Measurements from ENCODE around the gene CDC42BPA. TPM values are rescaled to one million over a fixed set of nuclear protein-coding genes. Genes with fewer than 3 reads are reported as not detected.

Gene CDC42BPA
- total RNA-seq, 4 donors from 2014 or later, result 49.0 to 102 (median 54.2) TPM

DNA sequence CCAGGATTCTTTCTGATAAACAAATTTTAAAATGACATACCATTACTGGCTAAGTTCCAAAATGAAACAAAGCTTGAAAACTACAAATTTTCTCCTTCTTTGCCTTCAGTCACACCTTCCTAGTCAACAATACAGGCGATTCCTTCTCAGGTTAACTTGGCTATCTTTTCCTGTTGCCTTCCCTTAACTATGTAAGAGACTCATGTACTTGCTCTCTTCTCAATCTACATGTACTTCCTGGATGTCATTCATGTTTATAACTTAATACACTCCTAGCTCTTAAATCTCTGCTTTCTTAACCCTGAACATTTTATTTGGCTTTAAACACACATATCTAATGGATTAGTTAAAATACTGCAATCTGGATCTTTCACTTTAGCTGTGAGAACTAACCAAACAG lies 281.2 kb downstream of the CDC42BPA start:
- 57 to 68% methylated on average over 1 of the region's 1 CpG for WGBS, 2 donors (ENCODE audit: low coverage in 1 of 2)
- DNase-seq, result no peak
- no peak overlapping the region for H3K4me3 ChIP-seq
- TF ChIP-seq CTCF (IDR thresholded peaks at IDR 0.05) (no peak), POLR2AphosphoS5 (IDR thresholded peaks at IDR 0.05) (no peak), POLR2A (IDR thresholded peaks at IDR 0.05) (no peak), EP300 (IDR thresholded peaks at IDR 0.05; ENCODE audit: low read depth) (no peak)
- intact Hi-C loops (cut with DNase I; ENCODE audit: low total_unique reads), result no loop called here
- no peak overlapping the region for H3K27ac ChIP-seq
- in situ Hi-C loops (cut with MboI; ENCODE audit: low pct_ligation_motif_present in 1 of 4, low pct_unique_long_range_greater_than_20kb in 1 of 4, low sequenced_read_pairs in 3 of 4), result no loop called here
- peaks cover 0 to 5% (median 2%) of the 10 kb centered on the region in 4 donors for H3K4me1 ChIP-seq
- H3K36me3 ChIP-seq, result peaks cover 0 to 18% (median 4%) of the 10 kb centered on the region in 4 donors
- no peaks in the 10 kb centered on the region for H3K27me3 ChIP-seq
- H3K9me3 ChIP-seq, result no peaks in the 10 kb centered on the region

- peaks cover 0 to 18% (median 4%) of the 10 kb centered on the region in 4 donors for H3K36me3 ChIP-seq
- no peak overlapping the region for H3K4me3 ChIP-seq
- no peaks in the 10 kb centered on the region for H3K9me3 ChIP-seq
- H3K4me1 ChIP-seq, result peaks cover 0 to 5% (median 2%) of the 10 kb centered on the region in 4 donors
- no peak for TF ChIP-seq POLR2AphosphoS5 (IDR thresholded peaks at IDR 0.05)
- TF ChIP-seq EP300 (IDR thresholded peaks at IDR 0.05; ENCODE audit: low read depth), result no peak
- no peak for TF ChIP-seq CTCF (IDR thresholded peaks at IDR 0.05)
- no peak for TF ChIP-seq POLR2A (IDR thresholded peaks at IDR 0.05)
- H3K27me3 ChIP-seq, result no peaks in the 10 kb centered on the region
- in situ Hi-C loops (cut with MboI; ENCODE audit: low pct_ligation_motif_present in 1 of 4, low pct_unique_long_range_greater_than_20kb in 1 of 4, low sequenced_read_pairs in 3 of 4), result no loop called here
- intact Hi-C loops (cut with DNase I; ENCODE audit: low total_unique reads), result no loop called here
- H3K27ac ChIP-seq, result no peak overlapping the region
- WGBS, 2 donors (ENCODE audit: low coverage in 1 of 2), result 44 to 73% methylated on average over 2 of the region's 2 CpGs
- DNase-seq, result no peak
These were observed 283.0 kb downstream of the CDC42BPA start for GRCh38 chr1:227035316-227035715.

GRCh38 chr1:227033880-227034279 lies 284.4 kb downstream of the CDC42BPA start:
- Histone ChIP-seq H3K27me3 (no peaks in the 10 kb centered on the region), H3K4me3 (no peak overlapping the region), H3K9me3 (no peaks in the 10 kb centered on the region), H3K27ac (no peak overlapping the region), H3K4me1 (peaks cover 0 to 5% (median 2%) of the 10 kb centered on the region in 4 donors), H3K36me3 (peaks cover 0 to 9% (median 3%) of the 10 kb centered on the region in 4 donors)
- intact Hi-C loops (cut with DNase I; ENCODE audit: low total_unique reads), result no loop called here
- TF ChIP-seq POLR2A (IDR thresholded peaks at IDR 0.05) (no peak), POLR2AphosphoS5 (IDR thresholded peaks at IDR 0.05) (no peak)
- in situ Hi-C loops (cut with MboI; ENCODE audit: low pct_ligation_motif_present in 1 of 4, low pct_unique_long_range_greater_than_20kb in 1 of 4, low sequenced_read_pairs in 3 of 4), result no loop called here
- no peak for DNase-seq
- WGBS, 2 donors (ENCODE audit: low coverage in 1 of 2), result 65 to 72% methylated on average over 2 of the region's 2 CpGs

GRCh38 chr1:227032396-227032795 lies 285.9 kb downstream of the CDC42BPA start:
- Histone ChIP-seq H3K27me3 (no peaks in the 10 kb centered on the region), H3K4me1 (peaks cover 0 to 4% (median 2%) of the 10 kb centered on the region in 4 donors), H3K9me3 (no peaks in the 10 kb centered on the region), H3K27ac (no peak overlapping the region), H3K36me3 (peaks cover 0 to 14% (median 6%) of the 10 kb centered on the region in 4 donors), H3K4me3 (no peak overlapping the region)
- WGBS, 2 donors (ENCODE audit: low coverage in 1 of 2), result 79 to 93% methylated on average over 3 of the region's 3 CpGs
- TF ChIP-seq POLR2A (IDR thresholded peaks at IDR 0.05), result no peak
- no peak for TF ChIP-seq POLR2AphosphoS5 (IDR thresholded peaks at IDR 0.05)
- TF ChIP-seq EP300 (IDR thresholded peaks at IDR 0.05; ENCODE audit: low read depth), result no peak
- TF ChIP-seq CTCF (IDR thresholded peaks at IDR 0.05), result no peak
- intact Hi-C loops (cut with DNase I; ENCODE audit: low total_unique reads), result no loop called here
- in situ Hi-C loops (cut with MboI; ENCODE audit: low pct_ligation_motif_present in 1 of 4, low pct_unique_long_range_greater_than_20kb in 1 of 4, low sequenced_read_pairs in 3 of 4), result no loop called here
- no peak for DNase-seq

DNA sequence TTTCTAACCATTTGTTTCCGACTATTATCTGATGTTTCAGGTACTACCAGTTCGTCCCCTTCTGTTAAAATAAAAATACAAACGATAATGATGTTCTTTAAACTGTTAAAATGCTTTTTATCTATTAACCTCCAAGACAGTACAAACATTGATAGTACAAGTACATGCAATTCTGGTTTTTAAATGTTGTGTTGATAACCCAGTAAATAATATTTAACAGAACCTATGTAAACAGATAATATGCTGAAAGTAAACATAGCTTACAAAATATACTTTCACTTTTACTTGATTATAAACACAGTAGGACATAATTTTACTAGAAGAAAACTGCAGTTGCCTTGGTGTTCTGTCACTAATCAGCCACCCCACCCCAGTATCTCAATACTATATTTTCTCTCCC lies 301.3 kb downstream of the CDC42BPA start:
- Histone ChIP-seq H3K36me3 (peaks cover 0 to 19% (median 0%) of the 10 kb centered on the region in 4 donors), H3K27me3 (no peaks in the 10 kb centered on the region), H3K4me3 (no peak overlapping the region), H3K9me3 (no peaks in the 10 kb centered on the region), H3K4me1 (peaks cover 0 to 6% (median 0%) of the 10 kb centered on the region in 4 donors), H3K27ac (no peak overlapping the region)
- TF ChIP-seq CTCF (IDR thresholded peaks at IDR 0.05), result no peak
- TF ChIP-seq POLR2A (IDR thresholded peaks at IDR 0.05), result no peak
- TF ChIP-seq POLR2AphosphoS5 (IDR thresholded peaks at IDR 0.05), result no peak
- no peak for TF ChIP-seq EP300 (IDR thresholded peaks at IDR 0.05; ENCODE audit: low read depth)
- in situ Hi-C loops (cut with MboI; ENCODE audit: low pct_ligation_motif_present in 1 of 4, low pct_unique_long_range_greater_than_20kb in 1 of 4, low sequenced_read_pairs in 3 of 4) (no loop called here), intact Hi-C loops (cut with DNase I; ENCODE audit: low total_unique reads) (no loop called here)
- WGBS, 2 donors (ENCODE audit: low coverage in 1 of 2), result 53 to 80% methylated on average over 3 of the region's 3 CpGs
- DNase-seq, result no peak
